Epidermal melanocyte (primary cell): ENCODE results near the gene SHOC2.

Source experiments
- DNase-seq: peaks from one replicate; pipeline ENCODE4 v3.0.0; 2011; ENCODE audit warnings: low spot score; ENCODE audit not compliant: insufficient read length

SHOC2 gene

GRCh38 chr10:110919349-110919931 is at the start of gene SHOC2:
TSS of gene SHOC2 (plus strand) at chr10:110919604. CDS start at chr10:110964359, 44,755 bp downstream.
- DNase-seq: no peak

DNA sequence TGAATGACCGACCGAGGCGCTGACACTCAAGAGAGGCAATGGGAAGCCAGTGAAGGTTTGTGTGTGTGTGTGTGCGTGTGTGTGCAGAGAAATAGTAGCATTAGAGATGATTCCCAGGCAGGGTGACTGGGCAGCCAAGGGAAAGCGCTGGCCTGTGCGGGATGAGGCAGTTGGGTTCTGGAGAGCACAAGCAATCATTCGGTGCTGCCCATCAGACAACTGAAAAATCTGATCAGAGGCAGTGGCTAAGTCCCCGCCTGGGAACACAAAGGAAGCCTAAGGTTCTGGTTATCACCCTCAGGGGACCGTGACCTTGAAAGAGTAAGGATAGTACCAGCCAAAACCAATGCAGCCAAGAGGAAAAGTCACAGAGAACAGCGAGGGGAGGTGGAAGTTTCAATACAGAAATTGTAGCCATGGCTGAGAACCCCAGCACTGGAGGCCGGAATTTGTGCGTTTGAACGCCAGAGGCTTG is 48.5 kb upstream of the SHOC2 start:
- DNase-seq: no peak

- peak; percentile 59 for DNase-seq
These were observed 47.9 kb upstream of the SHOC2 start, which contains the start of gene PDCD4 for GRCh38 chr10:110871298-110872084. TSS of gene PDCD4 (plus strand) at chr10:110871928. CDS start at chr10:110876028, 4,100 bp downstream.

DNA sequence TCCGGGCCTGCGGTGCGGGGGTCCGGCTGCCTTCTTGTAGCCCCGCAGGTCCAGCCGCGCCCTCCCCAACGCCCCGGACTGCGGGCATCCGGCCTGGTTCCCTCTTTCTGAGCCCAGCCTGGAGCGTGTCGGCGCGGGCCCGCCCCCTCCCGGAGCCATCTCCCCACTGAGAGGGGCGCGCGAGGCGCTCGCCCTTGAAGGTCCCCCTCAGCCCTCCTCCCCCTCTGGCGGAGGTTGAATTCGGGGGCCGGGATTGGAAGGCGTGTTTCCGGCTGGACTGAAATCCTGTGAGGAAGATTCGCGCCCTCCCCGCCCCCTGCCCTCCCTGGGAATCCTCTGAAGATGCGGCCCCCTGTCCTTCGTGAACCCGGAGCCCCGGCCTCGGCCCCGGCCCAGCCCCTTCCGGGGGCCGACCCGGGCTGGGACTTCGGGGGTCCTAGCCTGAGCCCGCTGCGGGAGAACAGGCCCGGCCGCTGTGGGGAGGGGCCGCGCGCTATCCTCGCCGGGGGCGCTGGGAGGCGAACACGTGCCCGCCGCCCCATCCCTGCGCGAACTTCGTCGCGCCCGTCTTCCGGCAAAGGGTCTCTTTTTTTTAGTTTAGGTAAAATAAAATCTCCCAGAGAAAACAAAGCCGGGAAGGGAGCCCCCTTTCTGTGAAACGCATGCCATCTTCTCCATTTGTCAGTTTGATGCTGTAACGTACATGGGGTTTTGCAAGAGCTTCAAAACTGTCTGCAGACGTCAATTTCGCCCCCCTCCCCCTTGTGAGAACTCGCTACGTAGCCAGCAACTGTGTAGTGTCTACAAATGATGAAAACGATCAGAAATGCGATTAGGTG is 47.0 kb upstream of the SHOC2 start:
- no peak for DNase-seq

DNA sequence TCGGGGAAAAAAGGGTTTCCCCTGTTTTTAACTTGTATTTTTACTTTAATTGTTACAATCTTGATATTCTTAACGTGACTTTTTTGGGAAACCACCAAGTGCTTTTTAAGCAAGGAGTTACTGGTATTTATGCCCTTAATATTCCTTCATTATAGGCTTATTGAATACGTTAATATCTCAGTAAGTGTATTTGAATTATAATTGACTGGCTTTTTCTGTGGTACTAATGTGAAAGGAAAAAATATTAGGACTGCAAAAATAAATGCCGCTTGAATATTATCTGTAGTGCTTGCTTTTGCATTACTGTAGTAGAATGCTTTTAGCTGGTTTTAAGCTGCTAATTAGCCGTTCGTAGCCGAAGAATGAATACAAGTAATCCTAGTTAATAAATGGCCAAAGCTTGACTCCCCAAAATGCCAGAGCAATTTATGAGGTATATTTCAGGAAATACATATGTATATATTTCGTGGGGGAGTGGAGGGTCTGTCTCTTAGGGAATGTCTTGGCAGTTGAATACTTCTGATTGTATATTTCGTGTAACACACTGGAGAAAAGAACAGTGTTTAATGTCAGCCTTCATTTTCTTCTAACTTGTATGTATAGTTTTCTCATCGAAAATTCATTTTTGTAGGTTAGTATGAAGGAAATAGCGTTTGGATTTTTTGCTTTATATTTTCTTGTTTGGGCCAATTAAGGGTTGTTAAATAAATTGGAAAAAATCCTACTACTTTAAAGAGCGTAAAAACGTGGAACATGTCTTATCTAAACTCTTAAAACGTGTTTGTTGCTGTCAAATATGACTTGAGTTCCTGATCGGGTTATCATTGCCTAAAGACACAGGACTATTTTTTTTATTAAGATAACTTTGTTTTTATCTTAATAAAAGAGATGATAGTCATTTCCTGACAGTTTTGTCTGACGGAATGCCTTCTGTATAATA is 46.1 kb upstream of the SHOC2 start:
- DNase-seq: no peak

- DNase-seq: no peak
These were observed 45.5 kb upstream of the SHOC2 start for GRCh38 chr10:110873951-110874350.

- no peak for DNase-seq
These were observed 43.4 kb upstream of the SHOC2 start for GRCh38 chr10:110876000-110876399.

DNA sequence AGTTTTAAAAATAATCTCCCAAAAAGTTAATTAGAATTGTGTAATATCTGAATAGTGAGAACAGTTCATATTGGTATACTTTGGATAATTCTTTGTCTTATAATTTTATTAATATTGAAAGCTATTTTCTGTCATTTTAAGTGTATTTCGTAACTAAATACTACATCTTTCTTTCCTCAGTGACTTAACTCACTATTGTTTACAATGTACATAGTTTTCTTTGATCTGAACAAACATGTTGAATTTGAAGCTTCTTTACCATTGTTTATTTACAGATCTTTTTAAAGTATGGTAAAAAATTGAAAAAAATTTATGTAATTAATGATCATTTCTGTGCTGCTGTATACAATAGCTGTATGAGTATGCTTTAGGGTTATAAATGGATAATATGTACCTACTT is 42.6 kb upstream of the SHOC2 start:
- no peak for DNase-seq

DNA sequence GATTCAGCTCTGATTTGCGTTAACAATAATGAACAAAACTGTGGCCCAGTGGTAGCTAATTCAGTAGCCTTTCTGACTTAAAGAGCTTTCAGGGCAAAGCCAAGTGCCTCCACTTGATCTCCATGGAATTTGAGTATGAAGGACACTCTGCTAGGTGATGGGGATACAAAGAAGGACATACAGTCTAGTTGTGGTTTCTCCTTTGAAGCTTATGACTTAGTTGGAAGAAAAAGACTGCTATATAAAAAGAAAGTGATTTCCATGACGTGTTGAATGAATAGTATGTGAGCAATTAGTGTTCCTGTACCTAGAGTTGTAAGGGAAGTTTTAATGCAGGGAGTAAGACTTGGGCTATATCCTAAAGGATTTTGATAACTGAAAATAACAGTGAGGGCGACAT is 39.4 kb upstream of the SHOC2 start:
- DNase-seq: no peak

DNA sequence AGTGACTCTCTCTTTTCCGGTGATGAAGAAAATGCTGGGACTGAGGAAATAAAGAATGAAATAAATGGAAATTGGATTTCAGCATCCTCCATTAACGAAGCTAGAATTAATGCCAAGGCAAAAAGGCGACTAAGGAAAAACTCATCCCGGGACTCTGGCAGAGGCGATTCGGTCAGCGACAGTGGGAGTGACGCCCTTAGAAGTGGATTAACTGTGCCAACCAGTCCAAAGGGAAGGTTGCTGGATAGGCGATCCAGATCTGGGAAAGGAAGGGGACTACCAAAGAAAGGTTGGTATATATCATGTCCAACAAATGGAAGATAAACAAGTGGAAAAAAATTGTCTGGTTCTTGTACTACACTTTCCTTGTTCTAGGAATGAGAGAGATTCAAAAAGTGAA is 38.2 kb upstream of the SHOC2 start:
- DNase-seq: no peak

- DNase-seq: no peak
These were observed 37.5 kb upstream of the SHOC2 start for GRCh38 chr10:110881905-110882304.

DNA sequence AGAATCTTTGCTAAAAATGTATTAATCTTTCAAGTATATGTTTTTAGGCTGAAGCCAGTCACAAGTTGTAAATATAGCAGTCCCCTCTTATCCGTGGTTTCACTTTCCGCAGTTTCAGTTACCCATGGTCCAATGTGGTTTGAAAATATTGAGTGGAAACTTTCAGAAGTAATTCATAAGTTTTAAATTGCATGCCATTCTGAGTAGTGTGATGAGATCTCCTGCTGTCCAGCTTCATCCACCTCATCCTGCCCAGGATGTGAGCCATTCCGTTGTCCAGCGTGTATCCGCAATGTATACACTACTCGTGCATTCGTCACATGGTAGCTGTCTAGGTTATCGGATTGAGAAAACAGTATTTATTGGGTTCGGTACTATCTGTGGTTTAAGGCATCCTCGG is 35.5 kb upstream of the SHOC2 start:
- no peak for DNase-seq

- no peak for DNase-seq
These were observed 33.3 kb upstream of the SHOC2 start for GRCh38 chr10:110885932-110886674.

GRCh38 chr10:110887560-110887959 is 31.8 kb upstream of the SHOC2 start:
- DNase-seq: no peak

GRCh38 chr10:110892602-110893288 is 26.7 kb upstream of the SHOC2 start:
- no peak for DNase-seq

DNA sequence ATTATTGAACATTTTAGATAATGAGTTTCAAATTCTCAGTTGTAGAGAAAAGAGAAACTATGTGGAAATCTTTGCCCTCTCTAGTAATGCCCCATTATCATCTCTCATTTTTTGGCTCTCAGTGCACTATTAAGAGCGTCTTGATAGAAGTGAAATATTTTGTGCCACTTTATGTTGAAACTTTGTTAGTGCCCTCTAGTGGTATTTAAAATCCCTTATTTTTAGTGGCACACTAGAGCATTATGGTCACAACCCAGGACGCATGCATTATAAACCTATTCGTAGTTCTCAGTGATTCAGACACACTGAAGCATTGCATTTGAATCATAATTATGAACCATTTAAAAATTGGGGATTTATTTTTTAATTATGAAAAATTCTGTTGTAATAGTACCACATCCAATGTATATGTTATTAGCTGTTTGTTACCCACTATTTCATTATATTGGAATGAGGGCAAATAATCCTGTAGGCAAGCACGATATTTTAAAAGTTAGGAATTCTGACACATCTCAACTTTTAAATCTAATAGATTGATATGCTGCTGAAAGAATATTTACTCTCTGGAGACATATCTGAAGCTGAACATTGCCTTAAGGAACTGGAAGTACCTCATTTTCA is 25.7 kb upstream of the SHOC2 start:
- DNase-seq: no peak

- no peak for DNase-seq
These were observed 22.2 kb upstream of the SHOC2 start for GRCh38 chr10:110897184-110897583.

GRCh38 chr10:110898391-110898790 is 21.0 kb upstream of the SHOC2 start:
- no peak for DNase-seq

DNA sequence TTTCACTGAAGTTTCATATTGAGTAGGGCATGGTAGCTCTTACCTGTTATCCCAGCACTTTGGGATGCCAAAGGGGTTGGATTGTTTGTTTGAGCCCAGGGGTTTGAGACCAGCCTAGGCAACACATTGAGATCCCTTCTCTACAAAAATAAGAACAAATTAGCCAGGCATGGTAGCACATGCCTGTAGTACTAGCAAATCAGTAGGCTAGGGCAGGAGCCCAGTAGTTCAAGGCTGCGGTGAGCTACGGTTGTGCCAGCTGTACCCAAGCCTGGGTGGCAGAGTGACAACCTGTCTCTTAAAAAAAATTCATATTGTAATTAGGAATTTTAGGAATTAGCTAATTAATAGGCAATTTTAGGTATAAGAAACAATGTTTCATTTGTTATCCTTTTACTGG is 18.4 kb upstream of the SHOC2 start:
- DNase-seq: no peak
